ENCODE results near the gene OR51I2.

OR51I2 gene

GRCh38 chr11:5449023-5449422 lies at the start of gene OR51I2:
TSS of gene OR51I2 (plus strand) at chr11:5449323. CDS start at chr11:5453489, 4,166 bp downstream.
- DNase-seq (ENCODE audit: low read depth, low spot score): no peak

DNA sequence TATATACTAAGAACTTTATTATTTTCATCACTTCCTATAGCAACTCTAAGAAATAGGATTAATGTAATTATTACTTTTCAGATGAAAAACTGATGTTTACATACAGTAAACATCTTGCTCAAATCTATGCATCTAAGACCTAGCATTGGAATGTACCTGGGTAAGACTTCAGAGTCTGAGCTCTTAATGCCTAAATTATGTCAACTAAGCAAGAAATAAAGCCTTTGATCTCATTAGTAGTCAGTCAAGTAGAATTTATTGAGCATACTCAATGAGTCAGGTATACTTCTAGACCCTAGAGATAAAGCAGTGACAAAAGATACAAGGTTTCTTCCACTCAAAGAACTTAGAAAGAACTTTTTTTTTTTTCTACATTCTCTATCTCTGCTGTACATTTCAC lies 44.0 kb upstream of the OR51I2 start:
- DNase-seq (ENCODE audit: low read depth, low spot score): no peak

DNA sequence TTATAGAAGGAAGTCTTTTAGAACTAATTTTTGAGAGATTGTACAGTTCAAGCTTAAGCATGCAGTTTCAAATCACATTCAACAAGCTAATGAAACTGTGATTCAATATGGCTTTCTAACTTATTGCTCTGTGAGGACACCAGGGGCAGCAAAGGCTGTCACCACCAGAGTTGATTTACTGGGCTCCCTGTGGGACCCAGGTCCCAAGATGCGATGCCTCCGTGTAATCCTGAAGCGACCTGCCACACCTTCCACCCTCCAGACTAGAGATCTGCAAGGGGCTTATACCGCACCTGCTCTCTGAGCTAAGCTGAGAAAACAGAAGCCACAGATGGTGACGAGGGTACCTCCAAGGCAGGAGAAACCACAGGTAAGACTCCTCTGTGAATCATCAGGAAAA lies 28.1 kb upstream of the OR51I2 start:
- no peak for DNase-seq (ENCODE audit: low read depth, low spot score)

DNA sequence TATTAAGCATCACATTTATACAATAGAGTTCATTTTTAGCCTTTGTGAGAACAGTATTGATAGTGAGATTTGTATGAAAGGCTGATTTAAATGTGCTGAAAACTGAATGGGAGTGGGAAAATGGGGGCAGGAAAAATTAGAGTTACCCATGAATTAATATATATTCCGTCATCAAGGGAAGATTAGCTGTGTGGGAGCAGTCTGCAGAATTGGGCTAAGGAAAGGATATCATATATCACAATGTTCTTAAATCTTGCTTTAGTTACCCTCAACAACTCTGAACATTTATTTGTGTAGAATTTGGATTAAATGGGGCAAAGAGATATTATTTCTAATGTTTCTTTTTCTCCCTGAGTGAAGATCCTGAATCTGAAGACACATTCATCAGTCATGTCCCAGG lies 27.3 kb upstream of the OR51I2 start, which contains the start of gene OR51Q1:
OR51Q1 (plus strand) TSS at position 301 of the 400 bp plus-strand sequence; CDS start at position 391, 90 bp downstream.
- no peak for DNase-seq (ENCODE audit: low read depth, low spot score)

DNA sequence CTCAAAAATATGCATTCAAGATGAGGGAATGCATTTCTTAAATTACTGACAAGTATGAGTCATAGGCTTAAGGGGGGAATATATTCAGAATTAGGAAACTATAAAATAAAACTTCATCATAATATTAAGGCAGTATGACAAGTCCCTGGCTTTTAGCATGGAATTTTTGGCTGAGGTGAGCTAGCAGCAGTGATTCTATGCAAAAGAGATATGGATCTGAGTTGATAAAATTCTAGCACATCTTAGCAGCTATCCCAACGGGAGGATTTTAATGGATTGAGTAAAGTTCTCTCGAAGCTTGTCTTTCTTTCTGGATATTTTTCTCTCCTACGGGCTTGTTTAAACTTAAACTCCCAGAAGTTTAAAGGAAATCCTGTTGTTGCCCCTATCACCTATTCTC lies 26.0 kb upstream of the OR51I2 start:
- DNase-seq (ENCODE audit: low read depth, low spot score): no peak

GRCh38 chr11:5441414-5441813 lies 7.7 kb upstream of the OR51I2 start, which contains the start of gene OR51I1:
TSS of gene OR51I1 (minus strand) at chr11:5441514. CDS start at chr11:5441514, 0 bp downstream.
- DNase-seq (ENCODE audit: low read depth, low spot score): no peak

DNA sequence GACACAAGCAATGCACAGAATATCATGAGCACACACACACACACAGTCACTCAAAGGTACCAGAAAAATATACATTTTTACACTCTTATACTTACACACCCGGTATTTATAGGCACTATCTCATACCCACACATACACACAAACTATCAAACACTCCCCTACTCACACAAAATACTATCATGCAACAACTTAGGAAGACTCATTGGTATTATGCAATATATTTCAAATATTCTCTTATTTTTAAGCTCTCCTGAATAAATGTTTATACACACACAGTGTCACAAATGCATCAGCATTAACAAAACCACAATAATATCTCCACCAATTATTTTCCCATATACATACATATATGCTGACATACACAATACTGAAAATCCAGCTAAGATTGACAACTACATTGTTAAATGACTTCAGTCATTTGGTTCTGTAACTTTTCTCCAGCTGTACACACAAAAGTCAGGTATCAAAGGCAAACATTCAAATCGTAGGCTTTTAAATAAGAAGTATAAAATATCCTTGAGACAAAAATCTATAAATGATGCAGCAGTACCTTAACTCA lies 5.2 kb upstream of the OR51I2 start:
- no peak for DNase-seq (ENCODE audit: low read depth, low spot score)

- DNase-seq (ENCODE audit: low read depth, low spot score): no peak
These were observed 309 bp downstream of the OR51I2 start for GRCh38 chr11:5449432-5449831.

- no peak for DNase-seq (ENCODE audit: low read depth, low spot score)
These were observed 12.0 kb downstream of the OR51I2 start for GRCh38 chr11:5460983-5461621.

DNA sequence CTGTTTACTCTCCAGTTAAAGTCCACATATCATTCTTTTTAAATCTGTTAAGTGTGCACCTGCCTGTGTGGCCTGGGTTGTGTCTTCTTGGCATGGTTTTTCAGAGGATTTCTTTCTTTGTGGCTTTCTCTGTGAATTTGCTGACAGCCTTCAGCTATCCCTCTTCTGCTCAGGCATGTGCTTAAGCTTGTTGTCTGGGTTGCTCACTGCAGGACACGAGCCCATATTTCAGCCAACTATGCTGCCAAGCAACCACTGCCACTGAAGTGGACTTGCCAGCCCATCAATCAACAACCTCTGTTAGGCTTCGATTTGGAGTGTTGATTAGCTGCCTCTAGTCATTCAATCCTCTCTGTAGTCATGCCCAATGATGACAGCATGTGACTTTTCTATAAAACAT lies 18.4 kb downstream of the OR51I2 start:
- no peak for DNase-seq (ENCODE audit: low read depth, low spot score)

- no peak for DNase-seq (ENCODE audit: low read depth, low spot score)
These were observed 24.8 kb downstream of the OR51I2 start for GRCh38 chr11:5473921-5474320.

- DNase-seq (ENCODE audit: low read depth, low spot score): no peak
These were observed 27.2 kb downstream of the OR51I2 start for GRCh38 chr11:5476186-5476819.

GRCh38 chr11:5486003-5486402 lies 36.9 kb downstream of the OR51I2 start:
- no peak for DNase-seq (ENCODE audit: low read depth, low spot score)

GRCh38 chr11:5486421-5486820 lies 37.3 kb downstream of the OR51I2 start:
- no peak for DNase-seq (ENCODE audit: low read depth, low spot score)

GRCh38 chr11:5488385-5488784 lies 39.3 kb downstream of the OR51I2 start, which contains the start of gene OR52D1:
TSS of gene OR52D1 (plus strand) at chr11:5488685. CDS start at chr11:5488707, 22 bp downstream.
- no peak for DNase-seq (ENCODE audit: low read depth, low spot score)

DNA sequence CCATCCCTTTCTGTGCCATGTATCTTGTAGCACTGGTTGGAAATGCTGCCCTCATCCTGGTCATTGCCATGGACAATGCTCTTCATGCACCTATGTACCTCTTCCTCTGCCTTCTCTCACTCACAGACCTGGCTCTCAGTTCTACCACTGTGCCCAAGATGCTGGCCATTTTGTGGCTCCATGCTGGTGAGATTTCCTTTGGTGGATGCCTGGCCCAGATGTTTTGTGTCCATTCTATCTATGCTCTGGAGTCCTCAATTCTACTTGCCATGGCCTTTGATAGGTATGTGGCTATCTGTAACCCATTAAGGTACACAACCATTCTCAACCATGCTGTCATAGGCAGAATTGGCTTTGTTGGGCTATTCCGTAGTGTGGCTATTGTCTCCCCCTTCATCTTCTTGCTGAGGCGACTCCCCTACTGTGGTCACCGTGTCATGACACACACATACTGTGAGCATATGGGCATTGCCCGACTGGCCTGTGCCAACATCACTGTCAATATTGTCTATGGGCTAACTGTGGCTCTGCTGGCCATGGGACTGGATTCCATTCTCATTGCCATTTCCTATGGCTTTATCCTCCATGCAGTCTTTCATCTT lies 39.8 kb downstream of the OR51I2 start:
- DNase-seq (ENCODE audit: low read depth, low spot score): no peak

DNA sequence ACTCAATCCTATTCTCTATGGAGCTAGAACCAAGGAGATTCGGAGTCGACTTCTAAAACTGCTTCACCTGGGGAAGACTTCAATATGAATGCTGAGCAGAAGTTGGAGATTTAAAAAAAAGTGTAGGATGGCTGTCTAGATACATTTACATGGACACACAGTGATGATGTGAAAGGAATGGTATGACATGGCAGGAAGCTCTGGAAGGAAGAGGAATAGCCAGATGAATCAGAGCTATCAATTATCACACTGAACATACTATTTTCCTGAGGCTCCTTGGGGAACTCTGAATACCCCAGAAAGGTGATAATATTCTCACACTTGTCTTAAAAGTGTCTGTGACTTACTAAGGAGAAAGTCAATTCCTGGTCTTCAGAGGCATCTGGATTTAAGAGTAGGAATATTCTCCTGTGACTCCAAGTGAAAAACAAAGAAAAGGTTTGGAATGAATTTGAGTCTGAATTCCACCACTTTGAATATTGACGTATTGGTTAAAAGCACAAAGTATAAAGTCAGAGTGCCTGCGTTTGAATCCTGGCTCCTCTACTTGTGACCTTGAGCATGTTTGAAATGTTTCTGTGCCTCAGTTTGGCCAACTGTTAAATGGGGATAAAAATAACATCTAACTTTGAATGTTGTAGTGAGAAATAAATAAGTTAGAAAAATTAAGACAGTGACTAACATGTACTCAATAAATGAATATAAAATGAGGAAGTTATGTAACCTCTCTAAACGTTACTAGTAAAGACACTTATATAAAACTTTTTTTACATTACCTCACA lies 40.6 kb downstream of the OR51I2 start:
- DNase-seq (ENCODE audit: low read depth, low spot score): no peak

- no peak for DNase-seq (ENCODE audit: low read depth, low spot score)
These were observed 50.5 kb downstream of the OR51I2 start for GRCh38 chr11:5499671-5500070.

GRCh38 chr11:5500393-5500801 lies 51.3 kb downstream of the OR51I2 start:
- DNase-seq (ENCODE audit: low read depth, low spot score): no peak

DNA sequence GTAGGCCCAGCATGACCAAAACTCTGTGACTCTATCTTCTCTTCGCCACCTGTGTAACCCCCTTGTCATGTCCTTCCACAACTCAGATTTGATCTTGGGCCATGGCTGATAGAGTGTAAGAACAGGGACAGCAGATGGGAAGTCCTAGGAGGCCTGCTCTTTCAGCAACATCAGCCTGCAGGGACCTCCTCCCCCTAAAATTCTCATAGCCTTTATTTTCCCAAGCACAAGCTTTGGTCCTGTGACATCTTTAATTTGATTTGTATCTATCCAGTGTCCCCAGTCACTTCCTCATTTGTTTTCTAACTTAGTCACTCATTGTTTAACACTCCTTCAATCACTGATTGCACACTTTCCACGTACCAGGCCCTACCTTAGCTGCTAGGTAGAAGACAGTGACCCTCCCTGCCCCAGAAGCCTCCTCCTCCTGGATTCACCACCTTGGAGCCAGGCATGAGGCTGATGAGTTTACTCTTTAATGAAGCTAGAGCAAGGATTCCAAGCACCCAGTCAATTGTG lies 55.3 kb downstream of the OR51I2 start:
- no peak for DNase-seq (ENCODE audit: low read depth, low spot score)

DNA sequence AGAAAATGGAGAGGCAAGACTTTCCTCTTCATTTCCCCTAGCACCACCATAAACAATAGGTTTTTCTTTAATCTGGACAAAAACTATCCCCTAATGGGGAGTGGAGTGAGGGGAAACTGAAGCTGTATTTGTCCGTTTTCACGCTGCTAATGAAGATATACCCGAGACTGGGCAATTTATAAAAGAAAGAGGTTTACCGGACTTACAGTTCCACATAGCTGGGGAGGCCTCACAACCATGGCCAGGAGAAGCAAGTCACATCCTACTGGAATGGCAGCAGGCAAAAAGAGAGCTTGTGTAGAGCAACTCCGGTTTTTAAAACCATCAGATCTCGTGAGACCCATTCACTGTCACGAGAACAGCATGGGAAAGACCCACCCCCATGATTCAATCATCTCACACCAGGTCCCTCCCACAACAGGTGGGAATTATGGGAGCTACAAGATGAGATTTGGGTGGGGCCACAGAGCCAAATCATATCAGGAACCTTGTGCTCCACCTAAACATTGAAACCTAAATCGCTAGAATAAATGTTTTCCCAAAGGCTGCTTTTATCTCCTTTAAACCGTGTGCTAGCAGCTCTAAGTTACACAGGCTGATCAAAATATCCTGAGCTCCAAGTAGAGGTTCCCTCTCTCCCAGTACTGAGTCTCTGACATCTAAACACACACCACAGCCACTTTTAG lies 56.4 kb downstream of the OR51I2 start:
- no peak for DNase-seq (ENCODE audit: low read depth, low spot score)

Data from activated naive CD8-positive, alpha-beta T cell treated with anti-CD3 and anti-CD28 coated beads, Interleukin-2, amount 50 U/mL, for 16 hours (primary cell).